ENCODE measurements around the gene MRGPRX3. TPM values are rescaled to one million over a fixed set of nuclear protein-coding genes. Genes with fewer than 3 reads are reported as not detected.

MRGPRX3 gene
- not detected in 2 replicates for total RNA-seq

DNA sequence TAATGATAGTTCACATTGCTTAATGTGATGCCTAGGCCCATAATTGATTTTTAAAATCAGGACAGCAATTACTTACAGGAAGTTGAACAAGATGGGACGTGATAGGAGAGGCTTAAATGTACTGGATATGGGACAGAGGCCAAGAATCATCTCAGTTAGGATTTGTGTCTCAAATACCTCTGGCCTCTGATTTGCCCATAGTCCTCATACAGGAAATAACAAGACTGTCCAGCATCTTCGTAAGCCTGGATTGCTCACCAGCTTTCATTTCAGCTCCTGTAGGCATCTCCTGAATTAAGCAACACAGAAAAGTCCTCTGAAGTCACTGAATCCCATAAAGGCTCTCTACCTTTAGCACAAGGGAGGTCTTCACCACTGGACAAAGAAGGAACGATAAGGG, at the start of gene MRGPRX3:
TSS of gene MRGPRX3 (plus strand) at position 231 of the 400 bp plus-strand sequence. CDS start 4,632 bp downstream, outside the sequence.

DNA sequence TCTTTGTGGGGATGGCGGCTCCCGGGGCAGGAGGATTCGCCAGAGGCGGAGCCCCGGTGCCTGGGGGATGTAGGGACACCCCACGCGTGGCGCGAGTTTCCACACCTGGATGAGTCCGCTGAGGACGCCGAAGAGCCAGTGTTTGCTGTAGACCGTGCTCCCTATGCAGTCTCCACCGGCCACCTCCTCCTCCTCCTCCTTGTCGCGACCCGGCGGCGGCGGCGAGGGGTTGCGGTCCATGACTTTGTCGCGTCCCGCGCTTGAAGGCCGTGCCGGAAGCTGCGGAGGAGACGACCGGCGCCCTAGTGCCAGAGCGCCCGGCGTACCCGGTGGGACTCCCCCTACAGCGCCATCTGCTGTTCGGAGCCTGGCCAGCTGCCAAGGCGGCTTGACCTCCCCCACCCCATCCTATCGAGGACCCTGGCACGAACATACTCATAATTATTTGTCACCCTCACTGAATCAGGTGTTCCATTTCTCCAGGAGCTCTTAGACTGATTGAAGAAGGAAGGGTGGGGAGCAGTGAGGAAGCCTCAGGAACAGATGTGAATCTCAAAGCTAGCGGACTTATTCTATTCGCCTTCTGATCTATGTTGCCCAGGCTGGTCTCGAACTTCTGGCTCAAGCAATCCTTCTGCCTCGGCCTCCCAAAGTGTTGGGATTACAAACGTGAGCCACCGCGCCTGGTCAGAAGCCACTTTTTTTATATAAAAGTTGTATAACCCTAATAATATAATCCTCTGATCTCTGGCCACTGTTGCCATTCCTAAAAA, 26.4 kb upstream of the MRGPRX3 start, which contains the start of gene SAAL1:
TSS of gene SAAL1 (minus strand) at position 281 of the 773 bp plus-strand sequence. CDS start at position 240, 41 bp downstream.

DNA sequence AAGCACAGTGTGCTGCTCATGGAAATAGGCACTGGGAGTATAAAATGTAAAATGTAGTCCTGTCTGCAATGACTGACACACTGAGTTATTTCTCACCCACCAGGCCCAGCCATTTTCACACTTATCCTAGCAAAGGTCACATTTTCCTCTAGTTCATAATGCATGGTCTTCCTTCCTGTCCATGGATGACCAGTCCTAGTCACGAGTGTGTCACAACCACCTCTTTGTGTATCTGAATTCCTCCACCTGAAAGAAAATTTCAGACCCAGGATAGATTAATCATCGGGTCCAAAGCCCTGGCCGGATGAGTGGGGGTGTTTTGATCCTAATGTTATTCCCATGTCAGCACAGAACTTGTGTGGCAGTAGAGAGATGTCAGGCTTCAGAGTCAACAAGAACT, 40.3 kb downstream of the MRGPRX3 start, which contains the start of gene MRGPRX4:
TSS of gene MRGPRX4 (plus strand) at position 172 of the 400 bp plus-strand sequence. CDS start 420 bp downstream, outside the sequence.

Other genes with a start within 250 kb of the MRGPRX3 start
- gene SERGEF, start 119.5 kb upstream of the MRGPRX3 start, total RNA-seq = 9.8 and 14.4 TPM in 2 replicates
- 0.18 TPM in 1 of 2 replicates, not detected in the other for gene TPH1, start 86.3 kb upstream of the MRGPRX3 start, total RNA-seq
- gene SAAL1, start 26.5 kb upstream of the MRGPRX3 start, total RNA-seq = 12.1 and 17.0 TPM in 2 replicates
- not detected in 2 replicates for gene MRGPRX4, start 40.3 kb downstream of the MRGPRX3 start, total RNA-seq
- gene SAA4, start 104.2 kb downstream of the MRGPRX3 start, total RNA-seq = not detected in 2 replicates
- gene SAA2, start 116.1 kb downstream of the MRGPRX3 start, total RNA-seq = not detected in 2 replicates
- gene SAA1, start 133.7 kb downstream of the MRGPRX3 start, total RNA-seq = not detected in 2 replicates
- gene HPS5, start 189.6 kb downstream of the MRGPRX3 start, total RNA-seq = 11.0 and 22.9 TPM in 2 replicates
- 42.7 and 46.8 TPM in 2 replicates for gene GTF2H1, start 190.0 kb downstream of the MRGPRX3 start, total RNA-seq

All from myometrial cell (primary cell).